Adrenal gland (tissue), 12 donors: ENCODE results near the gene CUL9. TPM values are rescaled to one million over a fixed set of nuclear protein-coding genes. Genes with fewer than 3 reads are reported as not detected.

Experiments
- DNase-seq, 7 donors: peaks; one replicate each; pipeline ENCODE4 v3.0.0-alpha.2; 2019 to 2020
- H3K27ac ChIP-seq, 5 donors: fragments of 200-600 bp; sonication (generic) in 4 of 5; 1 replicate in 3 of 5; 2 replicates in 2 of 5; pipeline versions ENCODE4 v1.5.1 to v1.8.0; 2016 to 2020; ENCODE audit warnings: mild to moderate bottlenecking in 1 of 5
- H3K27me3 ChIP-seq: fragments of 200-600 bp; 2 replicates; pipeline ENCODE4 v1.8.0; 2021
- H3K36me3 ChIP-seq, 2 donors: fragments of 200-600 bp; replicated peaks in 1 of 2; 1 replicate in 1 of 2; 2 replicates in 1 of 2; pipeline versions ENCODE4 v1.5.1 to v1.8.0; 2018 to 2022
- H3K4me1 ChIP-seq, 2 donors: fragments of 200-600 bp; replicated peaks in 1 of 2; 1 replicate in 1 of 2; 2 replicates in 1 of 2; pipeline versions ENCODE4 v1.5.1 to v1.8.0; 2018 to 2021
- H3K4me3 ChIP-seq, 4 donors: fragments of 200-600 bp; sonication (generic) in 3 of 4; one replicate each; pipeline ENCODE4 v1.5.1; 2016 to 2018
- H3K9me3 ChIP-seq, 3 donors: fragments of 200-600 bp; sonication (generic) in 1 of 3; replicated peaks in 1 of 3; 1 replicate in 2 of 3; 2 replicates in 1 of 3; pipeline versions ENCODE4 v1.5.1 to v1.8.0; 2016 to 2021
- POLR2A ChIP-seq, 2 donors: fragments of 450-650 bp; IDR thresholded peaks; one replicate each; pipeline ENCODE4 v1.6.1; 2017; ENCODE audit warnings: antibody characterized with exemption in 2 of 2, mild to moderate bottlenecking in 2 of 2, moderate library complexity in 1 of 2
- WGBS, 4 donors: extraction: QIAGEN DNeasy Blood & Tissue Kit in 2 of 4; methylation state at CpG; one replicate each; pipeline versions ENCODE4 v1.1.5 to v1.1.7; 2013 to 2017; 5-methylcytosine and 5-hydroxymethylcytosine counted together
- intact Hi-C, 2 donors: fragments of 100-400 bp; cut with DNase I; formaldehyde crosslinking; loops; one replicate each; pipeline versions ENCODE4 v1.14.1 to v1.15.0; 2022 to 2023
- polyA plus RNA-seq, 3 donors: library from polyadenylated mRNA; stranded (reverse); fragments of 200-250 nt in 2 of 3; fragments of 350-450 nt in 1 of 3; fragmentation: Illumina TruSeq in 1 of 3; extraction: RNeasy Lipid Tissue Mini Kit (QIAGEN cat#74804) in 1 of 3; gene quantifications; one replicate each; pipeline ENCODE4 v1.2.3, GENCODE V29; 2013 to 2014
- total RNA-seq, 9 donors: library from RNA; depleted of rRNA in 4 of 9; stranded (reverse); fragments of >200 nt in 4 of 9; fragments of 120-200 nt in 1 of 9; fragmentation: NEBNext Ultra II Directional in 1 of 9; extraction: Animal tissue kit (Norgen Biotek cat#: 25700) in 1 of 9; gene quantifications; one replicate each; pipeline versions ENCODE4 v1.1.0 to v1.2.4, GENCODE V29; 2013 to 2023
- TF ChIP-seq, protein P1 (sequence below), 6 experiments: fragments of 450-650 bp in 4 of 6; fragments of 200-600 bp in 2 of 6; sonication (generic) in 1 of 6; IDR thresholded peaks; 1 replicate in 5 of 6; 2 replicates in 1 of 6; pipeline versions ENCODE4 v1.5.1 to v1.8.0; 2016 to 2021; ENCODE audit warnings: antibody characterized with exemption in 6 of 6, mild to moderate bottlenecking in 2 of 6, moderate library complexity in 1 of 6
- donor health status: healthy with polysubstance abuse.
- donor health status: Bipolar disorder and iron deficiency.
- donor health status: DM: yes; HTN: yes; CAD: no.
- donor health status: DM: no; HTN: no; CAD: no.
- donor health status: DM: no; HTN: no; CAD: no.
- donor health status: DM: yes; HTN: yes; CAD: no.

Gene CUL9
- total and polyA plus RNA-seq, 12 donors, result 13.3 to 195 (median 33.8) TPM

DNA sequence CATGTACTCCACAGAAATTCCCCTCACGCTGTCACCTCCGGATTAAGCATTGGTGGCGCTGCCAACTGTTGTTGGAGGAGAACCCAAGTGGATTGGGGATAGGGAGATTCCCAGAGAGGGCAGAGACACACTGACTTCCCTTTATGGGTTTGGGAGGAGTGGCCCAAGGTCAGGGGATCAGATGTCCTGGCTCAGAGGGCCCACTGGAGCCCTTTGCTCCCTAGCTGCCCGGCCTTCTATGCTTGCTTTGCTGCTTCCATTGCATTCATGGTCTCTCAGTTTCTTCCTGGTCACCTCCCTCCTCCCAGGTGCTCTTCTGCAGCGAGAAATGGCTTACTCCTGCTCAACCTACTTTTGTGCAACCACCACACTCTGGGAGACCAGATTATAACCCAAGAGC lies 14.3 kb downstream of the CUL9 start:
- TF ChIP-seq, protein P1, sequence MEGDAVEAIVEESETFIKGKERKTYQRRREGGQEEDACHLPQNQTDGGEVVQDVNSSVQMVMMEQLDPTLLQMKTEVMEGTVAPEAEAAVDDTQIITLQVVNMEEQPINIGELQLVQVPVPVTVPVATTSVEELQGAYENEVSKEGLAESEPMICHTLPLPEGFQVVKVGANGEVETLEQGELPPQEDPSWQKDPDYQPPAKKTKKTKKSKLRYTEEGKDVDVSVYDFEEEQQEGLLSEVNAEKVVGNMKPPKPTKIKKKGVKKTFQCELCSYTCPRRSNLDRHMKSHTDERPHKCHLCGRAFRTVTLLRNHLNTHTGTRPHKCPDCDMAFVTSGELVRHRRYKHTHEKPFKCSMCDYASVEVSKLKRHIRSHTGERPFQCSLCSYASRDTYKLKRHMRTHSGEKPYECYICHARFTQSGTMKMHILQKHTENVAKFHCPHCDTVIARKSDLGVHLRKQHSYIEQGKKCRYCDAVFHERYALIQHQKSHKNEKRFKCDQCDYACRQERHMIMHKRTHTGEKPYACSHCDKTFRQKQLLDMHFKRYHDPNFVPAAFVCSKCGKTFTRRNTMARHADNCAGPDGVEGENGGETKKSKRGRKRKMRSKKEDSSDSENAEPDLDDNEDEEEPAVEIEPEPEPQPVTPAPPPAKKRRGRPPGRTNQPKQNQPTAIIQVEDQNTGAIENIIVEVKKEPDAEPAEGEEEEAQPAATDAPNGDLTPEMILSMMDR (IDR thresholded peaks at IDR 0.05), result no peak
- no peak for TF ChIP-seq POLR2A (IDR thresholded peaks at IDR 0.05)
- Histone ChIP-seq H3K27me3 (no peaks in the 10 kb centered on the region), H3K4me3 (no peak overlapping the region), H3K9me3 (no peaks in the 10 kb centered on the region), H3K27ac (no peak overlapping the region), H3K36me3 (peaks cover 0 to 62% of the 10 kb centered on the region in 2 donors), H3K4me1 (no peaks in the 10 kb centered on the region)
- intact Hi-C loops, result no loop called here
- 90 to 93% (median 90%) methylated on average over 5 of the region's 5 CpGs for WGBS, 4 donors
- no peak for DNase-seq

DNA sequence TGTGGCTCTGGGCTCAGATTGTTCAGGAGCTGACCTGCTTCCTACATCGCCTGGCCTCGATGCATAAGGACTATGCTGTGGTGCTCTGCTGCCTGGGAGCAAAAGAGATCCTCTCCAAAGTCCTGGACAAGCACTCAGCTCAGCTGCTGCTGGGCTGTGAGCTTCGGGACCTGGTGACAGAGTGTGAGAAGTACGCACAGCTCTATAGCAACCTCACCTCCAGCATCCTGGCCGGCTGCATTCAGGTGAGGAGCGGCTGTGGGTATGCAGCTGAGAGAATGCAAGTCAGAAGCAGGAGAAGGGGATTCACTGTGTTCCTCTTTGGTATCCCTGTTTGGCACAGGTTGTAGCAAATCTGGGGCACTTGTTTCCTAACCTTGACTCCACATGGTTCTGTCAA lies 17.9 kb downstream of the CUL9 start:
- Histone ChIP-seq H3K36me3 (peaks cover 0 to 56% of the 10 kb centered on the region in 2 donors), H3K27me3 (no peaks in the 10 kb centered on the region), H3K4me3 (no peak overlapping the region), H3K4me1 (no peaks in the 10 kb centered on the region), H3K9me3 (no peaks in the 10 kb centered on the region), H3K27ac (no peak overlapping the region)
- WGBS, 4 donors, result 72 to 90% (median 88%) methylated on average over 2 to 6 of the region's 6 CpGs
- DNase-seq, result no peak
- intact Hi-C loops, result no loop called here
- TF ChIP-seq, protein P1 (IDR thresholded peaks at IDR 0.05), result no peak
- no peak for TF ChIP-seq POLR2A (IDR thresholded peaks at IDR 0.05)

DNA sequence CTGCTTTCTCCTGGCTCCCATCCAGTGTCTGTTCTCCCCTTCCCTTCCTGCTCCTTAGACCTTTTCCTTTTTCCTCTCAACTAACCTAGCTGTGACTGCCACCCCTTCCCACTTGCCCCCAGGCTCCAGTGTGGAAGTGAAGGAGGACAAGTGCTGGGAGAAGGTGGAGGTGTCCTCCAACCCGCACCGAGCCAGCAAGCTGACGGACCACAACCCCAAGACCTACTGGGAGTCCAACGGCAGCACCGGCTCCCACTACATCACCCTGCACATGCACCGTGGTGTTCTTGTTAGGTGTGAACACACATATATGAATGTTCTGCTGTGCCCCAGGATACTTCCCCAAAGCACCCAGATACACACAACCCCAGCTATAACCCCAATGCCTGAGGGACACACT lies 18.5 kb downstream of the CUL9 start:
- 87 to 100% (median 96%) methylated on average over 4 to 6 of the region's 6 CpGs for WGBS, 4 donors
- Histone ChIP-seq H3K4me1 (no peaks in the 10 kb centered on the region), H3K9me3 (no peaks in the 10 kb centered on the region), H3K36me3 (peaks cover 0 to 50% of the 10 kb centered on the region in 2 donors), H3K27me3 (no peaks in the 10 kb centered on the region), H3K27ac (no peak overlapping the region), H3K4me3 (no peak overlapping the region)
- no peak for DNase-seq
- intact Hi-C loops, result no loop called here
- TF ChIP-seq, protein P1 (IDR thresholded peaks at IDR 0.05), result no peak
- no peak for TF ChIP-seq POLR2A (IDR thresholded peaks at IDR 0.05)

DNA sequence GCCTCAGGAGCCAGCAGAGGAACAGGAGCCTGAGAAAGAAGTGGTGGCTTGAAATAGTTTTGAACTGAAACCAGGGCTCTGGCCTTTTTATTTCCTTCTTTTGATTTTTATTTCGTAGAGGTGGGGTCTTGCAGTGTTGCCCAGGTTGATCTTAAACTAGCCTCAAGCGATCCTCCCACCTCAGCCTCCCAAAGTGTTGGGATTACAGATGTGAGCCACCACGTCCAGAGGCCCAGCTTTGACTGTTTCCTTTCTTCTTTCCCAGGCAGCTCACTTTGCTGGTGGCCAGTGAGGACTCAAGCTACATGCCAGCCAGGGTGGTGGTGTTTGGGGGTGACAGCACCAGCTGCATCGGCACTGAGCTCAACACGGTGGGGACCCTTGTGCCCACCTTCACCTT lies 20.5 kb downstream of the CUL9 start:
- no peak for DNase-seq
- 81 to 96% (median 87%) methylated on average over 3 to 5 of the region's 5 CpGs for WGBS, 4 donors
- H3K27ac ChIP-seq, result no peak overlapping the region
- H3K27me3 ChIP-seq, result no peaks in the 10 kb centered on the region
- no peak overlapping the region for H3K4me3 ChIP-seq
- H3K9me3 ChIP-seq, result no peaks in the 10 kb centered on the region
- TF ChIP-seq, protein P1 (IDR thresholded peaks at IDR 0.05), result no peak
- no peak for TF ChIP-seq POLR2A (IDR thresholded peaks at IDR 0.05)
- peaks cover 0 to 31% of the 10 kb centered on the region in 2 donors for H3K36me3 ChIP-seq
- intact Hi-C loops, result no loop called here
- H3K4me1 ChIP-seq, result no peaks in the 10 kb centered on the region
